Aorta (tissue), 5 donors: ENCODE results near the gene ZNF660. TPM values are rescaled to one million over a fixed set of nuclear protein-coding genes. Genes with fewer than 3 reads are reported as not detected.

ENCODE experiments used
- ATAC-seq: fragments of 200-7000 bp; cut with Tn5 transposase; one replicate; pipeline ENCODE4 v1.9.1; 2022; ENCODE audit warnings: moderate library complexity; ENCODE audit not compliant: low FRiP score
- DNase-seq, 2 donors: peaks; one replicate each; pipeline ENCODE4 v3.0.0-alpha.2; 2020
- H3K27ac ChIP-seq, 2 donors: one replicate each; pipeline ENCODE4 v1.5.1; 2013; ENCODE audit warnings: low read length in 2 of 2, mild to moderate bottlenecking in 2 of 2, moderate library complexity in 2 of 2, control low read depth in 1 of 2, inconsistent platforms in 1 of 2, low read depth in 1 of 2
- H3K27me3 ChIP-seq, 2 donors: one replicate each; pipeline ENCODE4 v1.6.1; 2013; ENCODE audit warnings: control low read depth in 1 of 2, low read length in 1 of 2, mild to moderate bottlenecking in 1 of 2, moderate library complexity in 1 of 2; ENCODE audit not compliant: insufficient read depth in 2 of 2, control insufficient read depth in 1 of 2
- H3K36me3 ChIP-seq, 2 donors: one replicate each; pipeline ENCODE4 v1.6.1; 2013; ENCODE audit warnings: control low read depth in 1 of 2, low read length in 1 of 2, mild to moderate bottlenecking in 1 of 2; ENCODE audit not compliant: insufficient read depth in 2 of 2, control insufficient read depth in 1 of 2
- H3K4me1 ChIP-seq, 2 donors: one replicate each; pipeline ENCODE4 v1.6.1; 2013; ENCODE audit warnings: low read length in 2 of 2, control low read depth in 1 of 2, mild to moderate bottlenecking in 1 of 2, moderate library complexity in 1 of 2; ENCODE audit not compliant: insufficient read depth in 2 of 2, control insufficient read depth in 1 of 2
- H3K4me3 ChIP-seq, 2 donors: one replicate each; pipeline ENCODE4 v1.5.1; 2013; ENCODE audit warnings: low read length in 2 of 2, control low read depth in 1 of 2, mild to moderate bottlenecking in 1 of 2
- H3K9me3 ChIP-seq: one replicate; pipeline ENCODE4 v1.6.1; 2013; ENCODE audit warnings: mild to moderate bottlenecking, low read length; ENCODE audit not compliant: control insufficient read depth
- WGBS, 2 donors: extraction: QIAGEN DNeasy Blood & Tissue Kit; methylation state at CpG; one replicate each; pipeline ENCODE4 v1.1.7; 2013; 5-methylcytosine and 5-hydroxymethylcytosine counted together
- intact Hi-C, 2 donors: fragments of 100-400 bp; cut with DNase I; formaldehyde crosslinking; loops; one replicate each; pipeline versions ENCODE4 v1.14.2 to v1.15.0; 2022
- polyA plus RNA-seq, 2 donors: library from polyadenylated mRNA; stranded (reverse); fragments of 200-250 nt; gene quantifications; one replicate each; pipeline ENCODE4 v1.2.3, GENCODE V29; 2013
- total RNA-seq, 2 donors: library from RNA; stranded (reverse); fragmentation: NEBNext Ultra II Directional; extraction: Animal tissue kit (Norgen Biotek cat#: 25700); gene quantifications; one replicate each; pipeline ENCODE4 v1.2.1, GENCODE V29; 2021
- donor health status: healthy with polysubstance abuse.
- donor health status: Bipolar disorder and iron deficiency.
- donor health status: DM: no; HTN: no; CAD: no.
- donor health status: DM: no; HTN: no; CAD: no.
- donor health status: DM: yes; HTN: yes; CAD: no.

ZNF660 gene
- total and polyA plus RNA-seq, 4 donors = 1.1 to 11.5 (median 5.0) TPM

DNA sequence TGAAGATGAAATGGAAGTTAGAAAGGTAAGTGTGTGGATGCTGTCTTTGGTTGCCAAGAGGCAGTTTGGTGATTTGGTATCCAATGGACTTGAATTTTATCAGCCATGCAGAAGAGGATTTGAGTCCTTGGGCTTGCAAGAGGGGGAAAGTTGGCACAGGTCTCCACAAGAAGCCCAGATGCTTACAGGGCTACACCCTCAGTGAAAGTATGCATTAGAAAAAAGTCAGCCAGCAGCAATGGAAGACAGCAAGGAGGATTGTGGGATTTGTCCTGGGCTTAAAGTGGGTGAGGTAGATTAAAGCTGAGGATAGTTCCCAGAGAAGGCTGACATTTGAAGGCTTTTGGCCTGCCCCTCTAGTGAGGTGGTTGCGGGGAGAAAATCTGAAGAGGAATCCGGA, 17.0 kb downstream of the ZNF660 start:
- no peak overlapping the region for H3K27ac ChIP-seq
- 99 to 100% methylated on average over 2 of the region's 2 CpGs for WGBS, 2 donors
- H3K36me3 ChIP-seq = peaks cover 0 to 8% of the 10 kb centered on the region in 2 donors
- DNase-seq (no peak), ATAC-seq (no peak)
- intact Hi-C loops = no loop called here
- peaks cover 14% of the 10 kb centered on the region for H3K9me3 ChIP-seq
- no peak overlapping the region for H3K4me3 ChIP-seq
- no peaks in the 10 kb centered on the region for H3K4me1 ChIP-seq
- no peaks in the 10 kb centered on the region for H3K27me3 ChIP-seq

DNA sequence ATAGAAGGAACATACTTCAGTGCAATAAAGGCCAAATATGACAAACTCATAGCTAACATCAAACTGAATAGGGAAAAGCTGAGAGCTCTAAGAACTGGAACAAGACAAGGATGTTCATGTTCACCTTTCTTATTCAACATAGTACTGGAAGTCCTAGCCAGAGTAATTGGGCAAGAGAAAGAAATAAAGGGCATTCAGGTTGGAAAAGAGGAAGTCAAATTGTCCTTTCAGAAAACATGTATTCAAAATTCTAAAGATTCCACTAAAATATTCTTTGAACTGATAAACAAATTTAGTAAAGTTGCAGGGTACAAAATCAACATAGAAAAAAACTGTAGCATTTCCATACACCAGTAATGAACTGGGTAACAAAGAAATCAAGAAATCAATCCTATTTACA, 27.9 kb downstream of the ZNF660 start:
- Histone ChIP-seq H3K9me3 (peaks cover 5% of the 10 kb centered on the region), H3K36me3 (no peaks in the 10 kb centered on the region), H3K4me1 (no peaks in the 10 kb centered on the region), H3K4me3 (no peak overlapping the region), H3K27ac (no peak overlapping the region), H3K27me3 (no peaks in the 10 kb centered on the region)
- intact Hi-C loops = no loop called here
- ATAC-seq = no peak
- no peak for DNase-seq

DNA sequence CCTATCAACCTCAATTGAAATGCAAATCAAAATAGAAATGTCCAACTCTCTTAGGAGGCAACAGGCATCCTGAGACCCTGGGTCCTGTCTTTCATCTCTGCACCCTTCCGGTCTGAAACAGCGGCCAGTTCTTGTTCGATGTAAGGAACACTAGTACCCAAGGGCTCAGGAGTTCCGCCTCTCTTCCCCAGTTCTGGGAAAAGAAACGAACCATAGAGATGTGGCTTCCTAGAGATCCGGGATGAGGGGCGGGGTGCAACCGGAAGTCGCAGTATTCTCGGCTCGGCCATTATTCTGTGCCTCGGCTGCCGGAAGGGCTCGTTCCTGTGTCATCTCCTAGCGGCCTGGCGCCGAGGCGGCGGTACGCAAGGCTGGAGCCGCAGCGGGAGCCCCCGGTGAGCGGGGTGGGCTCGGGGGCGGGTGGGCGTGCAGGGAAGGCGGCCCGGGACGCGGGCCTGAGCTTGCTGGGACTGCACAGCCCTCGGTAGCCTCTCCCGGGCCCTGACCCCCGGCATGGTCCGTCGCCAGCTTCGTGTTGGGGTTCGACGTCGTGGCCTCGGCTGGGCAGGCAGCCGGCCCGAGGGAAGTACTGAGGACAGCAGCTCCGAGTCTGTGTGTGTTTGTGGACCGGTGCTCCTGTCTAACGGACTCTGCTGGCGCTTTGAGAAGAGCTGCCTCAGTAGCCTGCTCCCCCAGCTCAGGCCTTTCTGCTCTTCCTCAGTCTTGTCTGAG, 40.2 kb downstream of the ZNF660 start, which contains the start of gene ZNF197:
TSS of gene ZNF197 (plus strand) at position 288 of the 732 bp plus-strand sequence. CDS start 4,119 bp downstream, outside the sequence.
- Histone ChIP-seq H3K4me3 (peak within 1 kb of the TSS; percentile 69 to 94), H3K27ac (peak within 1 kb of the TSS; percentile 38 to 66), H3K4me1 (peaks cover 1 to 3% of the 10 kb centered on the region in 2 donors), H3K36me3 (no peaks in the 10 kb centered on the region), H3K9me3 (no peaks in the 10 kb centered on the region), H3K27me3 (no peaks in the 10 kb centered on the region)
- intact Hi-C loops = loop anchor here in 1 of 2 donors (10.0 kb wide), 1 partner anchor 90 kb away; no protein-coding TSS in a partner anchor
- DNase-seq (peak; percentile 88 to 94), ATAC-seq (peak; percentile 97)
- WGBS, 2 donors = 0 to 1% methylated on average over 44 to 47 of the region's 47 CpGs

DNA sequence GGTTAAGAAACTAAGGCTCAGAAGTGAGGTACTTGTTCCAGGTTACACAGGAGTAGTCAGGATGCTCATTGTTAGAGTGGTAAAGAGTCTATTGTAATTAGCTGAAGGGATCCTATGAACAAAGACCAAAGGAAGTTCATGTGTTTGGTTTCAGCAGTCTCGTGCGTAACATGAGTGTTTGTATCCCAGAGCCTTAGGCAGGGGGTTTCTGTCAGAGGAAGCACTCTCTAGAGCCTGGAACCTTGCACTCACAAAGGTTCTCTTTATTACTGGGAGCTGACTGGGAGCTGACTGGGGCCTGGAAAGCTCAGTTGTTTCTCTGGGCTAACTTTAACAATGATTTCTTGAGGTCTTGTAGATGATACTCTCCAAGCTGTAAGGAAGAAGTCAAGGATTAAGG, 44.0 kb downstream of the ZNF660 start:
- WGBS, 2 donors = 83 to 85% methylated on average over 2 of the region's 2 CpGs
- Histone ChIP-seq H3K4me1 (peaks cover 1 to 3% of the 10 kb centered on the region in 2 donors), H3K27ac (no peak overlapping the region), H3K27me3 (no peaks in the 10 kb centered on the region), H3K9me3 (no peaks in the 10 kb centered on the region), H3K4me3 (no peak overlapping the region), H3K36me3 (peaks cover 3 to 4% of the 10 kb centered on the region in 2 donors)
- ATAC-seq (no peak), DNase-seq (no peak)
- intact Hi-C loops = loop anchor here in 1 of 2 donors (10.0 kb wide), 1 partner anchor 94 kb away; no protein-coding TSS in a partner anchor

DNA sequence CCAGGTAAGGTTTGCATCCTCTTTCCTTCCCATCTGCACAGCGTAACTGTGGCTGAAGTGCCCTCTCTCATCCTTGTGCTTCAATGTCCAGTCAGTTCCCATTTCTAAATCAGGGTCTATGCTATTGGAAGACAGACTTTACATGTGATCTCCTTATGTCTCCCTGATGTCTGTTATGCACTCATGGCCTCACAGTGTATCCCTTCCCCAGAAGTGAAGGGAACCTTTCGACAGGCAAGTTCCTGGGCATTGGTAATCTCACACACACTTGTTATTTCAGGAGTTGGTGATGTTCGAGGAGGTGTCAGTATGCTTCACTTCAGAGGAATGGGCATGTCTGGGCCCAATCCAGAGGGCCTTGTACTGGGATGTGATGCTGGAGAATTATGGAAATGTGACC, 47.4 kb downstream of the ZNF660 start:
- H3K4me1 ChIP-seq = no peaks in the 10 kb centered on the region
- H3K27me3 ChIP-seq = no peaks in the 10 kb centered on the region
- ATAC-seq (no peak), DNase-seq (no peak)
- WGBS, 2 donors = 93 to 96% methylated on average over 3 of the region's 3 CpGs
- H3K27ac ChIP-seq = no peak overlapping the region
- H3K9me3 ChIP-seq = peaks cover 1% of the 10 kb centered on the region
- no peak overlapping the region for H3K4me3 ChIP-seq
- peaks cover 3 to 7% of the 10 kb centered on the region in 2 donors for H3K36me3 ChIP-seq
- intact Hi-C loops = no loop called here

DNA sequence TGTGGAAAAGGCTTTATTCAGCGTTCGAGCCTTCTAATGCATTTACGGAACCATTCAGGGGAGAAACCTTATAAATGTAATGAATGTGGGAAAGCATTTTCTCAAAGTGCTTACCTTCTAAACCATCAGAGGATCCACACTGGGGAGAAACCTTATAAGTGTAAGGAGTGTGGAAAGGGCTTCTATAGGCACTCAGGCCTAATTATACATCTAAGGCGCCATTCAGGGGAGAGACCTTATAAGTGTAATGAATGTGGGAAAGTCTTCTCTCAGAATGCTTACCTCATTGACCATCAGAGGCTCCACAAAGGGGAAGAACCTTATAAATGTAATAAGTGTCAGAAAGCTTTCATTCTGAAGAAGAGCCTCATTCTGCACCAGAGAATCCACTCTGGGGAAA, 57.6 kb downstream of the ZNF660 start:
- Histone ChIP-seq H3K4me3 (peak overlapping the region in 1 of 2 donors; percentile 30), H3K4me1 (no peaks in the 10 kb centered on the region), H3K9me3 (peaks cover 7% of the 10 kb centered on the region), H3K27me3 (no peaks in the 10 kb centered on the region), H3K27ac (no peak overlapping the region), H3K36me3 (peaks cover 6 to 24% of the 10 kb centered on the region in 2 donors)
- intact Hi-C loops = no loop called here
- 97 to 98% methylated on average over 4 of the region's 4 CpGs for WGBS, 2 donors
- DNase-seq = no peak
- ATAC-seq = no peak

DNA sequence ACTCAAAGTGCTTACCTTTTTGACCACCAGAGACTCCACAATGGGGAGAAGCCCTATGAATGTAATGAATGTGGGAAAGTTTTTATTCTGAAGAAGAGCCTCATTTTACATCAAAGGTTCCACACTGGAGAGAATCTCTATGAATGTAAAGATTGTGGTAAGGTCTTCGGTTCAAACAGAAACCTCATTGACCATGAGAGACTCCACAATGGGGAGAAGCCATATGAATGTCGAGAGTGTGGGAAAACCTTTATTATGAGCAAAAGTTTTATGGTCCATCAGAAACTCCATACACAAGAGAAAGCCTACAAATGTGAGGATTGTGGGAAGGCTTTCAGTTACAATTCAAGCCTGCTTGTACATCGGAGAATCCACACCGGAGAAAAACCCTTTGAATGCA, 58.3 kb downstream of the ZNF660 start:
- WGBS, 2 donors = 98 to 99% methylated on average over 4 of the region's 4 CpGs
- Histone ChIP-seq H3K4me3 (no peak overlapping the region), H3K27ac (no peak overlapping the region), H3K9me3 (peaks cover 7% of the 10 kb centered on the region), H3K4me1 (no peaks in the 10 kb centered on the region), H3K27me3 (no peaks in the 10 kb centered on the region), H3K36me3 (peaks cover 6 to 24% of the 10 kb centered on the region in 2 donors)
- intact Hi-C loops = no loop called here
- no peak for ATAC-seq
- no peak for DNase-seq

DNA sequence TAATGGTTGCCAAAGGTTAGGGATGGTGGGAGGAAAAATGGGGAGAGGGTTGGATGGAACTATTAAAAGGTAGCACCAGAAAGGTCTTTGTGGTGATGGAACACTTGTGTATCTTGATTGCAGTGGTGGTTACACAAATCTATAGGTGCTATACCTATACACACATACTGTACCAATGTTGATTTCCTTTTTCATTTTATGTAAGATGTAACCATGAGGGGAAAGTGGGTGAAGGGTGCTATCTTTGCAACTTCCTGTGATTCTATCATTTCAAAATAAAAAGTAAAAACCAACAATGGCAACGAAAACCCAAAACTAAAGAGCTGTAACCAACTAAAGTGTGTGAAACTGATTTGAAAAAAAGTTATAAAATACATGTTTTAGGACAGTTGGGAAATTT, 63.0 kb downstream of the ZNF660 start:
- intact Hi-C loops = loop anchor here in 1 of 2 donors (5.0 kb wide), 1 partner anchor 115 kb away; the partner anchor contains the start of genes KIAA1143 and KIF15
- no peaks in the 10 kb centered on the region for H3K27me3 ChIP-seq
- 80 to 93% methylated on average over 1 of the region's 1 CpG for WGBS, 2 donors

More for the DNA sequence above, 63.0 kb downstream of the ZNF660 start:
- peaks cover 0 to 2% of the 10 kb centered on the region in 2 donors for H3K4me1 ChIP-seq
- no peak for DNase-seq
- no peak for ATAC-seq
- no peak overlapping the region for H3K4me3 ChIP-seq
- H3K9me3 ChIP-seq = peaks cover 1% of the 10 kb centered on the region
- peaks cover 3 to 16% of the 10 kb centered on the region in 2 donors for H3K36me3 ChIP-seq
- H3K27ac ChIP-seq = no peak overlapping the region
